GM10248 (cell line): Measurements from ENCODE around the gene LENEP.
A peak's percentile ranks its signal among the peaks of the same experiment; 100 is the strongest.
"Not testable (repeated sequence)": the region's sequence is repeated elsewhere in the genome, so short reads cannot be mapped to it uniquely, and the experiment has no call there.

Source experiments
- CTCF ChIA-PET: fragments of 300-600 bp; sonication (Branson Sonifier 250); formaldehyde crosslinking; extraction: SDS; loops from one replicate; lab custom pipeline; 2021; ENCODE audit warnings: antibody characterized with exemption; lab: Yijun Ruan, JAX
- POLR2A ChIA-PET: fragments of 350-650 bp; sonication (Branson Sonifier 250); formaldehyde crosslinking; extraction: SDS; loops from one replicate; lab custom pipeline; 2020; ENCODE audit warnings: antibody characterized with exemption; lab: Yijun Ruan, JAX
- DNase-seq: peaks from one replicate; pipeline ENCODE4 v3.0.0; 2012; ENCODE audit errors: extremely low spot score
- CTCF ChIP-seq: IDR thresholded peaks from 2 replicates; pipeline ENCODE4 v1.5.1; 2012; ENCODE audit warnings: mild to moderate bottlenecking, low read depth; ENCODE audit errors: extremely low read depth, missing control alignments, control extremely low read depth

LENEP gene

GRCh38 chr1:154978360-154978759 lies 15.0 kb upstream of the LENEP start:
- no peak for DNase-seq
- no peak for TF ChIP-seq CTCF
- ChIA-PET POLR2A (no interaction called here), CTCF (interaction anchor here (1.0 to 1.8 kb wide), 3 partner anchors 17 to 418 kb away, joined by 4 to 5 read pairs (median 5); no protein-coding TSS in a partner anchor)

DNA sequence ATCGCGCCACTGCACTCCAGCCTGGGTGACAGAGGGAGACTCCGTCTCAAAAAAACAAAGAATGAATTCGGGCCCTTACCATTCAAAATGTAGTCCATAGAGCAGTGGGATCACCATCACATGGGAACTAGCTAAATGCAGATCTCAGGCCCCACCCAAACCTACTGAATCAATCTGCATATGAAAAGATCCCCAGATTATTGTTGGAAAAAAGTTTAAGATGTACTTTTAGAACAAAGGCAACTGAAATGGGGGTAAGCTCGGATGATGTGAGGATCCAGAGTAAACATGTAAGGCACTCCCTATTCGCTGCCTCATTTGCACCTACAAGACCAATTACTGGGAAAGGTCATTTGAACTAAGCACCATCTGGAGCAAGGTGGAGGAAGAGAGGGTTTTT lies 11.0 kb upstream of the LENEP start:
- ChIA-PET CTCF (interaction anchor here (0.7 to 6.4 kb wide), 6 partner anchors 11 to 41 kb away, joined by 3 to 43 read pairs (median 8); partner anchors contain the start of gene LENEP), POLR2A (no interaction called here)
- TF ChIP-seq CTCF = no peak
- DNase-seq = no peak

- CTCF ChIA-PET = interaction anchor here (0.7 to 6.4 kb wide), 8 partner anchors 10 to 102 kb away, joined by 3 to 43 read pairs (median 6); partner anchors contain the start of genes LENEP and PBXIP1
- POLR2A ChIA-PET = interaction anchor here (0.5 to 2.5 kb wide), 3 partner anchors 9 to 330 kb away, joined by 3 to 9 read pairs (median 8); partner anchors contain the start of genes CKS1B and LENEP
- TF ChIP-seq CTCF = no peak
- peak; percentile 98 for DNase-seq
Observed at GRCh38 chr1:154982897-154983648, 10.3 kb upstream of the LENEP start, which contains the start of gene FLAD1. TSS of gene FLAD1 (plus strand) at chr1:154983344. CDS start at chr1:154983695, 351 bp downstream.

GRCh38 chr1:154983776-154984466 lies 9.5 kb upstream of the LENEP start:
- POLR2A ChIA-PET = interaction anchor here (1.9 to 2.5 kb wide), 2 partner anchors 9 to 10 kb away, joined by 8 to 9 read pairs; partner anchors contain the start of genes CKS1B and LENEP
- no peak for DNase-seq
- CTCF ChIA-PET = interaction anchor here (1.0 to 6.4 kb wide), 6 partner anchors 9 to 101 kb away, joined by 4 to 43 read pairs (median 8); partner anchors contain the start of genes LENEP and PBXIP1
- TF ChIP-seq CTCF = no peak

- ChIA-PET POLR2A (interaction anchor here (0.5 kb wide), 1 partner anchor 9 kb away, joined by 3 read pairs; no protein-coding TSS in a partner anchor), CTCF (interaction anchor here (1.4 to 5.5 kb wide), 3 partner anchors 10 to 43 kb away, joined by 4 to 48 read pairs (median 9); no protein-coding TSS in a partner anchor)
- not testable (repeated sequence) for DNase-seq
Observed at GRCh38 chr1:154986736-154987135, 6.7 kb upstream of the LENEP start.

- CTCF ChIA-PET = interaction anchor here (1.3 to 5.5 kb wide), 5 partner anchors 8 to 43 kb away, joined by 3 to 48 read pairs (median 7); no protein-coding TSS in a partner anchor
- DNase-seq = no peak
- TF ChIP-seq CTCF = no peak
- POLR2A ChIA-PET = interaction anchor here (0.6 to 1.3 kb wide), 2 partner anchors 12 to 34 kb away, joined by 3 read pairs; no protein-coding TSS in a partner anchor
Observed at GRCh38 chr1:154987326-154987725, 6.1 kb upstream of the LENEP start.
